Pancreas (tissue), 10 donors: ENCODE measurements around the gene SMAD3. TPM values are rescaled to one million over a fixed set of nuclear protein-coding genes. Genes with fewer than 3 reads are reported as not detected.

ENCODE experiments used
- ATAC-seq, 4 donors: fragments of 200-7000 bp; cut with Tn5 transposase; one replicate each; pipeline versions ENCODE4 v1.8.0 to v1.9.1; 2020; ENCODE audit warnings: mild to moderate bottlenecking in 4 of 4, moderate library complexity in 4 of 4
- DNase-seq, 6 donors: peaks; one replicate each; pipeline ENCODE4 v3.0.0-alpha.2; 2020
- FAIRE-seq: peaks from 2 replicates; lab custom pipeline; 2012; peaks lifted over from hg19 to GRCh38; lab: Jason Lieb, UNC
- H3K27ac ChIP-seq, 4 donors: fragments of 200-600 bp; sonication (generic); 1 replicate in 3 of 4; 2 replicates in 1 of 4; pipeline versions ENCODE4 v1.5.0 to v1.8.0; 2020
- H3K27me3 ChIP-seq, 4 donors: fragments of 200-600 bp; one replicate each; pipeline ENCODE4 v1.8.0; 2021
- H3K36me3 ChIP-seq, 3 donors: fragments of 200-600 bp; sonication (generic) in 1 of 3; one replicate each; pipeline versions ENCODE4 v1.5.0 to v1.8.0; 2020 to 2021
- H3K4me1 ChIP-seq, 3 donors: fragments of 200-600 bp; one replicate each; pipeline ENCODE4 v1.8.0; 2021
- H3K4me3 ChIP-seq, 4 donors: fragments of 200-600 bp; sonication (generic) in 2 of 4; one replicate each; pipeline versions ENCODE4 v1.5.0 to v1.8.0; 2020 to 2021
- H3K9me3 ChIP-seq, 4 donors: fragments of 200-600 bp; one replicate each; pipeline ENCODE4 v1.8.0; 2021
- WGBS, 2 donors: extraction: QIAGEN DNeasy Blood & Tissue Kit; methylation state at CpG; one replicate each; pipeline ENCODE4 v1.1.7; 2013; 5-methylcytosine and 5-hydroxymethylcytosine counted together
- intact Hi-C, 3 donors: fragments of 100-400 bp; cut with DNase I; formaldehyde crosslinking; loops; one replicate each; pipeline versions ENCODE4 v1.11.1 to v1.14.2; 2022
- polyA plus RNA-seq, 2 donors: library from polyadenylated mRNA; stranded (reverse); fragments of 200-250 nt; gene quantifications; one replicate each; pipeline ENCODE4 v1.2.3, GENCODE V29; 2013
- total RNA-seq, 6 donors: library from RNA; stranded (reverse); fragmentation: NEBNext Ultra II Directional in 4 of 6; extraction: Animal tissue kit (Norgen Biotek cat#: 25700) in 4 of 6; gene quantifications; one replicate each; pipeline versions ENCODE4 v1.2.1 to v1.2.4, GENCODE V29; 2021 to 2023
- TF ChIP-seq, protein P1 (sequence below), 4 donors: fragments of 200-600 bp; sonication (generic) in 3 of 4; IDR thresholded peaks; one replicate each; pipeline versions ENCODE4 v1.5.0 to v1.8.0; 2021; ENCODE audit warnings: antibody characterized with exemption in 4 of 4
- donor health status: healthy with polysubstance abuse.
- donor health status: DM: no; HTN: no; CAD: no; lungs with moderate emphysema.
- donor health status: DM: no; HTN: no; CAD: no.
- donor health status: control.
- donor health status: control.
- donor health status: Bipolar disorder and iron deficiency.
- donor health status: DM: yes; HTN: yes; CAD: no.
- donor health status: DM: no; HTN: no; CAD: no.
- donor health status: DM: no; HTN: no; CAD: no.
- donor health status: DM: yes; HTN: yes; CAD: no.

The SMAD3 gene
- total and polyA plus RNA-seq, 8 donors: 7.9 to 42.5 (median 21.4) TPM

DNA sequence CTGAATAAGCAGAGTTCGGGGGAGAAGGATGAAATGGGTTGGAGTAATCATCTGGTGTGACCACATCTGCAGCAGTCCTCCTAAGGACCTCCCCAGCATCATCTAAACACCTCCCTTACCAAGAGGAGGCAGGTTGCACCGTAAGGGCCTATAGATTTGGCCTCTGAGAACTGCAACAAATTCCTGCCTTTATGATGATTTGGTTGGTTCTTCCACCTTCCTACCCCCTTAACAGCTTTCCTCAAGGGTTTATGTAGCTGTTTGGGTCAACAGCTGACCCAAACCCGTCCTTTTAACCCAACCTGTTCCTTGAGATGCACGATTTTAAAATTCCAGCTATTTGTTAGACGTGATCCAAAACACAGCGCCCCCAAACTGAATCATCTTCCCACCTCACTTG is 130.8 kb downstream of the SMAD3 start:
- peaks cover 0 to 8% (median 4%) of the 10 kb centered on the region in 3 donors for H3K4me1 ChIP-seq
- FAIRE-seq (no peak), DNase-seq (no peak), ATAC-seq (no peak)
- H3K27ac ChIP-seq: no peak overlapping the region
- TF ChIP-seq, protein P1, sequence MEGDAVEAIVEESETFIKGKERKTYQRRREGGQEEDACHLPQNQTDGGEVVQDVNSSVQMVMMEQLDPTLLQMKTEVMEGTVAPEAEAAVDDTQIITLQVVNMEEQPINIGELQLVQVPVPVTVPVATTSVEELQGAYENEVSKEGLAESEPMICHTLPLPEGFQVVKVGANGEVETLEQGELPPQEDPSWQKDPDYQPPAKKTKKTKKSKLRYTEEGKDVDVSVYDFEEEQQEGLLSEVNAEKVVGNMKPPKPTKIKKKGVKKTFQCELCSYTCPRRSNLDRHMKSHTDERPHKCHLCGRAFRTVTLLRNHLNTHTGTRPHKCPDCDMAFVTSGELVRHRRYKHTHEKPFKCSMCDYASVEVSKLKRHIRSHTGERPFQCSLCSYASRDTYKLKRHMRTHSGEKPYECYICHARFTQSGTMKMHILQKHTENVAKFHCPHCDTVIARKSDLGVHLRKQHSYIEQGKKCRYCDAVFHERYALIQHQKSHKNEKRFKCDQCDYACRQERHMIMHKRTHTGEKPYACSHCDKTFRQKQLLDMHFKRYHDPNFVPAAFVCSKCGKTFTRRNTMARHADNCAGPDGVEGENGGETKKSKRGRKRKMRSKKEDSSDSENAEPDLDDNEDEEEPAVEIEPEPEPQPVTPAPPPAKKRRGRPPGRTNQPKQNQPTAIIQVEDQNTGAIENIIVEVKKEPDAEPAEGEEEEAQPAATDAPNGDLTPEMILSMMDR (IDR thresholded peaks at IDR 0.05): no peak
- H3K4me3 ChIP-seq: no peak overlapping the region
- no peaks in the 10 kb centered on the region for H3K27me3 ChIP-seq
- intact Hi-C loops: no loop called here
- 94 to 96% methylated on average over 6 of the region's 6 CpGs for WGBS, 2 donors
- peaks cover 0 to under 1% (median 0%) of the 10 kb centered on the region in 3 donors for H3K36me3 ChIP-seq
- H3K9me3 ChIP-seq: no peaks in the 10 kb centered on the region

DNA sequence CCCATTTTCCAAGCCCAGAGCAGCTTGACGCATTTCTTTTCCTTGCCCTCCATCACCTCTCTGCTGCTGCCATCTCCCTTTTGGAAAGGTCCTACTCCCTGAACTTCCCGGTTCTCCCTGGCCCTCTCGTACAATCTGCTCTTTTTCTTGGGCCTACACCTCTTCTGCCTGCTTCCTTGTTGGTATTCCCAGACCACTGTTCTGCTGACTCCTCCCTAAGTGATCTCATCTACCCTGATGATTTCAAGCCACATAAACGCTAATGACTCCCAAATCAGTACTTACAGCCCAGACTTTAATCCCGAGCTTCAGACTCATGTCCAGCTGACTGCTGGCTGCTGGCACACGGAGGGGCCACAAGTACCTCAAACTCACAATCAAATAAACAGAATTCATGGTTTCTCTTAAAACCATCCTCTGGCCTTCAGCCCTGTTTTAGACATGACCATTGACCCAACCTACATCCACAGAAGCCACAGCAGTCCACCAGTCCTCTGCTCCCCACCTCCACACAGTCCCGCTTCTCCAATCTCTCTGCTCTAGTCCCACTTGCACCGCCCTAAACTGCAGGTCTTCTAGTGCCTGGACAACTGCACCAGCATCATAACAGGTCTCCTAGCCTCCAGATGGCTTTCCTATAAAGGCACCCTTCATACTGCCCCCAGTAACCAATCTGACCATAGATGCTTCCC is 131.4 kb downstream of the SMAD3 start:
- no peak for DNase-seq
- Histone ChIP-seq H3K36me3 (no peaks in the 10 kb centered on the region), H3K27me3 (no peaks in the 10 kb centered on the region), H3K4me1 (peaks cover 0 to 8% (median 4%) of the 10 kb centered on the region in 3 donors), H3K4me3 (no peak overlapping the region), H3K9me3 (no peaks in the 10 kb centered on the region), H3K27ac (no peak overlapping the region)
- TF ChIP-seq, protein P1 (IDR thresholded peaks at IDR 0.05): no peak
- ATAC-seq: peak in 3 of 4 donors; percentile 24 to 47 (median 35)
- intact Hi-C loops: no loop called here
- no peak for FAIRE-seq
- 82 to 89% methylated on average over 8 of the region's 8 CpGs for WGBS, 2 donors

DNA sequence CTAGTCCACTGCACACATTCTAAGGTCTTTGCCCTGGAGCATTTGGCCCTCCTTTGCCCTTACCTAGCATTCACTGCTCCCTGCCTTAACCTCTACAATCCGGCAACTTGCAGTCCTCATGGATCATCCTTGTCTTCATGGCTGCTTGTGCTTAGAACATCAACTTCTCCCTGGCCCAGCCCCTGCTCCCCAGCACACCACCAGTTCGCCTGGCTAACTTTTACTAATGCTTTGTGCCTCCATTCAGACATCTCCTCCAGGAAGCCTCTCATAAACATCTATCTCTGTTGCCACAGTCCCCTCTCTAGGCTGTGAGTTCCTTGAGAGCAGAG is 131.9 kb downstream of the SMAD3 start:
- WGBS, 2 donors: 90 to 97% methylated on average over 2 of the region's 2 CpGs

DNA sequence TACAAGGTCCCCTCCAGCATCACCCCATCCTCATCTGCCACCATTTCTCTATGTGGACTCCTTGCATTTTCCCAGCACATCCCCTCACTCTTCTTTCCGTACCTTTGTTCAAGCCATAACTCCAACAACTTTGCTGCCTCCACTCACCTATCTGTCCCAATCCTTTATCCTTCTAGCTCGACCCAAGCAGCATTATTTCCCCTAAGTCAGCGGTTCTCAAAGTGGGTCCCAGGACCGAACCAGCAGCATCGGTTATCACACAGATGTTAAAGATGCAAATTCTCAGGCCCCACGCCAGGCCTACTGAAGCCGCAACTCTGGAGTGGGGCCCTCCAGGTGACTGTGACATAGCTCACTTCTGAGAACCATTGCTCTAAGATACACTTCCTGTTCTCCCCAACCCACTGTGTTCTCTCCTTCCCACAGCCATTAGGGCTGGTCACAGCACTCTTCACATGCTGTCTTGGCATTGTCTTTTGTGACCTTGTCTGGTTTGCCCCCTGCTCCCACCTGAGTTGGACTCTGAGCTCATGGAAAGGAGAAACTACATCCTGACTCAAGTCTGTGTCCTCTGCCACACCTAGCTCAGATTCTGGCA is 132.9 kb downstream of the SMAD3 start:
- peaks cover 0 to 8% (median 4%) of the 10 kb centered on the region in 3 donors for H3K4me1 ChIP-seq
- intact Hi-C loops: no loop called here
- ATAC-seq: no peak
- H3K27ac ChIP-seq: no peak overlapping the region
- H3K36me3 ChIP-seq: no peaks in the 10 kb centered on the region
- no peak overlapping the region for H3K4me3 ChIP-seq
- no peak for DNase-seq
- no peaks in the 10 kb centered on the region for H3K9me3 ChIP-seq
- TF ChIP-seq, protein P1 (IDR thresholded peaks at IDR 0.05): no peak
- 95 to 97% methylated on average over 7 of the region's 7 CpGs for WGBS, 2 donors
- no peak for FAIRE-seq
- H3K27me3 ChIP-seq: no peaks in the 10 kb centered on the region

More for the DNA sequence above, 131.9 kb downstream of the SMAD3 start:
- FAIRE-seq (no peak), ATAC-seq (no peak), DNase-seq (no peak)
- H3K4me1 ChIP-seq: peaks cover 0 to 8% (median 4%) of the 10 kb centered on the region in 3 donors
- TF ChIP-seq, protein P1 (IDR thresholded peaks at IDR 0.05): no peak
- no peak overlapping the region for H3K27ac ChIP-seq
- H3K4me3 ChIP-seq: no peak overlapping the region
- no peaks in the 10 kb centered on the region for H3K36me3 ChIP-seq
- H3K9me3 ChIP-seq: no peaks in the 10 kb centered on the region
- intact Hi-C loops: no loop called here
- H3K27me3 ChIP-seq: no peaks in the 10 kb centered on the region

DNA sequence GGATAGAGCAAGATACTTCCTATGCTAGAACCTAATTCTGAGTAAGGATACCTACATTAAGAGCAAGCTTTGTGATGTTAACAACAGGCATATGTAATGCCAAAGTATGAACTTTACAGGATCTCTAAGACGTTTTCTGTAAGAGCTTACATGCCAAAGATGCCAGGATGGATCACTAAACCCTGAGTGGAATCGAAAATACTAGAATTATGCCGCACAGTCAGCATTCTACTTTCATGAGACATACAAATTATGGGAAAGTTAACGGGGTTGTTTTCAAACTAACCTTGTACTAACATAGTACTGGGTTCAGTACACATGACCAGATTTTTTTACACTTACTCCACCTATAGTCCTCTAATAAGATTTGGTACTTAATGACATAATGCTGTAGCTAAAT is 134.0 kb downstream of the SMAD3 start:
- DNase-seq: no peak
- intact Hi-C loops: no loop called here
- no peak for FAIRE-seq
- H3K27me3 ChIP-seq: no peaks in the 10 kb centered on the region
- no peak overlapping the region for H3K27ac ChIP-seq
- no peak overlapping the region for H3K4me3 ChIP-seq
- no peaks in the 10 kb centered on the region for H3K36me3 ChIP-seq
- peaks cover 0 to 8% (median 4%) of the 10 kb centered on the region in 3 donors for H3K4me1 ChIP-seq
- ATAC-seq: no peak
- H3K9me3 ChIP-seq: no peaks in the 10 kb centered on the region
- 89 to 94% methylated on average over 4 of the region's 4 CpGs for WGBS, 2 donors
- TF ChIP-seq, protein P1 (IDR thresholded peaks at IDR 0.05): no peak
